ENCODE results near the gene OR10AD1.
"Not testable (repeated sequence)": the region's sequence is repeated elsewhere in the genome, so short reads cannot be mapped to it uniquely, and the experiment has no call there.

The OR10AD1 gene, protein sequence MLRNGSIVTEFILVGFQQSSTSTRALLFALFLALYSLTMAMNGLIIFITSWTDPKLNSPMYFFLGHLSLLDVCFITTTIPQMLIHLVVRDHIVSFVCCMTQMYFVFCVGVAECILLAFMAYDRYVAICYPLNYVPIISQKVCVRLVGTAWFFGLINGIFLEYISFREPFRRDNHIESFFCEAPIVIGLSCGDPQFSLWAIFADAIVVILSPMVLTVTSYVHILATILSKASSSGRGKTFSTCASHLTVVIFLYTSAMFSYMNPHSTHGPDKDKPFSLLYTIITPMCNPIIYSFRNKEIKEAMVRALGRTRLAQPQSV

DNA sequence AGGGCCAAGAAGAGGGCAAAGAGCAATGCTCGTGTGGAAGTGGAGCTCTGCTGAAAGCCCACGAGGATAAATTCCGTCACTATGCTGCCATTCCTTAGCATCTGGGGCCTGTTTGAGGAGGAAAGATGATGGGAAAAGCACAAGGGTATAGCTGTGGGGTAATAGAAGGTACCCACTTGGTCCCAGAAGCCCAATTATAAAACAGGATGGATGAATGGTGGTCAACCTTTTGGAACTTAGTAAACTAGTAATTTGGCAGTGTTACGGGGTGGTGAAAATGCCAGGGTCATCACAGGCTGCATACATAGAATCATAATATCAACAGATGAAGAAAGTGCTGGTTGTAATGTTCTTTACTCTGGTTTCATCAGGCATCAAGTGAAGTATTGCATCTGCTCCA lies at the start of gene OR10AD1:
Gene OR10AD1 (minus strand): TSS at position 101 of the 400 bp plus-strand sequence. CDS start 0 bp downstream, at position 101.
- no peak for DNase-seq (ENCODE audit: low spot score)

DNA sequence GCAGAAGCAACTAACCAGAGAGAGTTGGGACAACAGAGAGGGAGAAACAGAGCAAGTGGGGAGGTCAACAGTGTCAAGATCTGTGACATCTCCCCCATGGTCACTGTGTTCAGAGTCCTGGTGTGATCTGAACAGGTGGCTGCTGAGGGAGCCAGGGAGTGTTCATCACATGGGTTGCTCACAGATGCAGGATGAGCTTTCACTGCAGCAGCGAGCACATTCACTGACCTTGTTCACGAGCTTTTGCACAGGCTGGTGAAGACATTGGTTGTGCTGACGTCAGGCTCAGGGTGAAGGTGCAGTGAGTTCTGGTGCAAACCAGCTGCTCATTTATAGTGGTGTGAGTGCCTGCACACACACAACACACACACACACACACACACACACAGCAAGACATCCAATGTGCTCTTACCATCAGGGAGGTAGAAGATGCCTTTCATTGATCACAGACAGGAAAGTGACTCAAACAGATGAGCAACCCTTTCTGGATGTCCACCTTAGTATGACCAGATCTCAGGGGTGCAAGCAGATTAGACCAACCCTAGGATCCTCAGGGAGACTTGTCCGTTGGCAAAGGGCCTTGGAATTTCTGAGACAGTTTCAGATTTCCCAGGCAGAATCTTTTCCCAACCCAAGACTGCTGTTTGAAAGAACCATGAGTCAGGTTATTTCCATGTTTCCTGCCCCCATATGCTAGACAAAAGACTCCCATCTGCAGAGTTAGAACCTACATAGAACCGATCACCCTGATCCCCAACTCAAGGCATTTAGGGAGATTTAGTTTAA lies 44.3 kb upstream of the OR10AD1 start:
- DNase-seq (ENCODE audit: low spot score) = no peak

DNA sequence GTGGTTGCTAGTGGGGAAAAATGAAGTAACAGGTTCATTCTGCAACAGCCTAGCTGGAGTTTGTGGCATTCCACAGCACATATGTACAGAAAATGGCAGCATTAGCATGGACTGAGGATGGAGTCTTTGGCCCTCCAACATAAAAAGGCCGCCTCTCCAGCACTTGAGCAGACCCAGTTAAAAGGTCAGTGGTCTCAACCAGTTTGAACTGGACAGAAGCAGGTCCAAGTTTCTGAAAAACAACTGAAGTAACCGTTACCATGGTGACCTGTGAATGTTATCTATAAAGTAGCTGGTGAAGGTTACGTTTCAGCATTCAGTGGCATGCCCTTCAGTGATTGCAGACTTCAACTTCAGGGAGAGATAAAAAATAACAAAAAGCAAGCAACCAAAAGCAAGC lies 34.1 kb upstream of the OR10AD1 start:
- no peak for DNase-seq (ENCODE audit: low spot score)

DNA sequence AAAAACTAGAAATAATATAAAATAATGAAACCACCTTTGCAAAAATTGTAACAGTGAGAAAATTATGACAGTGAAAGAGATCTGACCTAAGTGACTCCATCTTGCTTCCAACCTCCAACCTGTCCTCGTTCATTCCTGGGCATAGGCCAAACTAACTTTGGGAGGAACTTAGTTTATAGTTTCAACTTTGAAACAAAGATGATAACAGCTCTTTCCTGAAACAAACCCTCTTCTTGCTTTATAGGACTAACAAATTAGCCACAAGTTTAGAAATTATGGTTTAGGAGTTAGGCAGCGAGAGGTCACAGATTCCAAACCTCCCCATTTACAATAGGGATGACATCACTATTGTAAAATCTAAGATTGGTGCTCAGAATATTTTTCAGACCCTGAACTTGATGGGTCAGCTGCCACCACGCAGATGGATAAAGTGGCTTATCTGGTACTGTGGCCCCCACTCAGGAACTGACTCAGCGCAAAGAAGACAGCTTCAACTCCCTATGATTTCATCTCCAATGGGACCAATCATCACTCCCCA lies 32.8 kb upstream of the OR10AD1 start:
- DNase-seq (ENCODE audit: low spot score) = no peak

DNA sequence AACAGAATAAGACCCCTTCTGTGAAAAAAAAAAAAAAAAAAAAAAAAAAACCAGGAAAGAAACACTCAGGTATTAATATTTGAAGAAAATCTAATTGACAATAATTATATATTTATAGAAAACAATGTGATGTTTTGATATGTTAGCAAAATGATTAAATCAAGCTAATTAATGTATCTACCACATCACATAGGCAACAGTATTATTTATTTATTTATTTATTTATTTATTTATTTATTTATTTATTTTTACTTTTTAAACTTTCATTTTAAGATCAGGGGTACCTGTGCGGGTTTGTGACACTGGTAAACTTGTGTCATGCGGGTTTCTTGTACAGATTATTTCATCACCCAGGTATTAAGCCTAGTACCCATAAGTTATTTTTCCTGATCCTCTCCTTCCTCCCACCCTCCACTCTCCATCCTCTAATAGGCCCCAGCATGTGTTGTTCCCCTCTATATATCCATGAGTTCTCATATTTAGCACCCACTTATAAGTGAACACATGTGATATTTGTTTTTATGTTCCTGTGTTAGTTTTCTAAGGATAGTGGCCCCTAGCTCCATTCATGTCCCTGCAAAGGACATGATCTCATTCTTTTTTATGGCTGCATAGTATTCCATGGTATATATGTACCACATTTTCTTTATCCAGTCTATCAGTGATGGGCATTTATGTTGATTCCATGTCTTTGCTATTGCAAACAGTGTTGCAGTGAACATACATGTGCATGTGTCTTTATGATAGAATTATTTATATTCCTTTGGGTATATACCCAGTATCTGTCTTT lies 28.3 kb upstream of the OR10AD1 start:
- not testable (repeated sequence) for DNase-seq (ENCODE audit: low spot score)

DNA sequence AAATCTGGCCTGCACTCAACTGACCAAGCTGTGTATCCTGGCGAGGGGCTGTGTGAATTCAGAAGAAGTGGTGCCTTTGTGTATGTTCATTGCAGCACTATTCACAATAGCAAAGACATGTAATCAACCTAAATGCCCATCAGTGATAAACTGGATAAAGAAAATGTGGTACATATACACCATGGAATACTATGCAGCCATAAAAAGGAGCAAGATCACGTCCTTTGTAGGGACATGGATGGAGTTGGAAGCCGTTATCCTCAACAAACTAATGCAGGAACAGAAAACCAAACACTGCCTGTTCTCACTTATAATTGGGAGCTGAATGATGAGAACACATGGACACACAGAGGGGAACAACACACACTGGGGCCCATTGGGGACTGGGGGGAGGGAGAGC lies 21.4 kb upstream of the OR10AD1 start:
- not testable (repeated sequence) for DNase-seq (ENCODE audit: low spot score)

DNA sequence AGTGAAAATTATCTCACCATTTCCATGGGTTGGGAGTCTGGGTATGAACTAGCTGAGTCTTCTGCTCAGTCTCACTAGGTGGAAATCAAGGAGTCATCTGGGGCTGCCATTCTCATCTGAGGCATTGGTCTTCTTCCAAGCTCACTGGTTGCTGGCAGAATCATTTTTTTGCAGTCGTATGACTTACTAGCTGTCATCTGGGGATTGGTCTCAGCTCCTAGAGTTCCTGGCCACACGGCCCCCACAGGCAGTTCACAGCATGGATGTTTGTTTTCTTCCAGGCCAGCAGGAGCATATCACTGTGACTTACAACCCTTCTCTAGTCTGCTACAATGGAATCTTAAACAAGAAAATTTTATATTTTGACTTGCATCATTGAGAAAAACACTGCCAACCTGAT lies 18.6 kb upstream of the OR10AD1 start:
- no peak for DNase-seq (ENCODE audit: low spot score)

DNA sequence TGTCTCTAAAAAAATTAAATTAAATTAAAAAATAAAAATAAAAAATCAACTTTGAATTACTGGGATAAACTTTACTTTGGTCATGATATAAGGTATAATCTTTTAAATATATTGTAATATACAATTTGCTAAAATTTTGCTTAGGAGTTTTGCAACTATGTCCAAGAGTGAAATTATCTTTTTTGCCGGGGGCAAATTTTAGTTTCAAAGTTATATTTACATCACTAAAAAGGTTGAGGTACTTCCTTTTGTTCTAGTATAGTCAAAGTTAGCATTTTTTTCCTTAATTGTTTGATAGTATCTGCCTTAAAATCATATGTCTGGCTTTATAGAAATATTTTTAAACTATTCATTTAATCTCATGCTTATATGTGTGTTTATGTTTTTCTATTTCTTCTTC lies 17.6 kb upstream of the OR10AD1 start:
- DNase-seq (ENCODE audit: low spot score) = no peak

DNA sequence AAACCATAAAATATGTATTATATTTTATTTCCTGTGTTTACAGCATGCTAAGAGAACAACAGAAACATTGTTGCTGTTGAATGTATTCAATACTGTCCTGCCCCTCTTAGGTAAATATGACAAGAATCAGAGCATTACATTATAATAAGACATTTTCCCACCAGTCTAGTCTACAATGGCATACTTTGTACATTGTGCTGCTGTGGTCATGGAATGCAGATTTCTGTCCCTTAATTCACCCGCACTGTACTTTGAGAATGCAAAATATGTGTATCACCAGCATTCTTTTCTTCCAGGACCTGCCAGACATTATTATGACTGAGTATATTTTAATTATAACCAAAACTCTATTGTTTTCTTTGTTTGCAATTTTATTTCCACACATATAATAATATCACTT lies 16.5 kb upstream of the OR10AD1 start:
- DNase-seq (ENCODE audit: low spot score) = no peak

DNA sequence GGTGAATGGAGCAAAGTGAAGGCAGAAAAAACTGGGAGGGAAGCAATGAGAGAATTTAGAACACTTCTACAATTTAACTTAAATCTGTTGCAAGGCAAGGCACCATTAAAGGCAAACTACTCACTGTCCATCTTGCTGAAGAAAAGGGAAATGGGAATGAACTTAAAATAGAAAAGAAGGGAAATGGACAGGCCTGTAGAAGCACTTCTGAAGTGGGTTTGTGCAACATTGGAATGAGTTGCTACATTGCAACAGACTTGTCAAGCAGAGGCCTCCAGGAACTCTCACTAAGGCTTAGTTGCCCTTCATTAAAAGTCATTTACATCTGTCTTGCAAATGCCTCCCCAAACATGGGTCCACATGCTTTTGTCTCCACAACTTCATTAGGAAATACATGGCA lies 13.7 kb upstream of the OR10AD1 start:
- DNase-seq (ENCODE audit: low spot score) = no peak

DNA sequence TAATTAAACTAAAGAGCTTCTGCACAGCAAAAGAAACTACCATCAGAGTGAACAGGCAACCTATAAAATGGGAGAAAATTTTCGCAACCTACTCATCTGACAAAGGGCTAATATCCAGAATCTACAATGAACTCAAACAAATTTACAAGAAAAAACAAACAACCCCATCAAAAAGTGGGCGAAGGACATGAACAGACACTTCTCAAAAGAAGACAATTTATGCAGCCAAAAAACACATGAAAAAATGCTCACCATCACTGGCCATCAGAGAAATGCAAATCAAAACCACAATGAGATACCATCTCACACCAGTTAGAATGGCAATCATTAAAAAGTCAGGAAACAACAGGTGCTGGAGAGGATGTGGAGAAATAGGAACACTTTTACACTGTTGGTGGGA lies 6.4 kb upstream of the OR10AD1 start:
- DNase-seq (ENCODE audit: low spot score) = not testable (repeated sequence)

DNA sequence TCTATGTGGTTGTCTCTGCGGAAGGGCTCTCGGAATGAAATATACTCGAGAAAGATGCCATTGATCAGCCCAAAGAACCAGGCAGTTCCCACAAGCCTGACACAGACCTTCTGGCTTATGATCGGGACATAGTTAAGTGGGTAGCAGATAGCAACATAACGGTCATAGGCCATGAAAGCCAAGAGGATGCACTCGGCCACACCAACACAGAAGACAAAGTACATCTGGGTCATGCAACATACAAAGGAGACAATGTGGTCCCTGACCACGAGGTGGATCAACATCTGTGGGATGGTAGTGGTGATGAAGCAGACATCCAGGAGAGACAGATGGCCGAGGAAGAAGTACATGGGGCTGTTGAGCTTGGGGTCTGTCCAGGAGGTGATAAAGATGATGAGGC lies 326 bp downstream of the OR10AD1 start:
- no peak for DNase-seq (ENCODE audit: low spot score)

DNA sequence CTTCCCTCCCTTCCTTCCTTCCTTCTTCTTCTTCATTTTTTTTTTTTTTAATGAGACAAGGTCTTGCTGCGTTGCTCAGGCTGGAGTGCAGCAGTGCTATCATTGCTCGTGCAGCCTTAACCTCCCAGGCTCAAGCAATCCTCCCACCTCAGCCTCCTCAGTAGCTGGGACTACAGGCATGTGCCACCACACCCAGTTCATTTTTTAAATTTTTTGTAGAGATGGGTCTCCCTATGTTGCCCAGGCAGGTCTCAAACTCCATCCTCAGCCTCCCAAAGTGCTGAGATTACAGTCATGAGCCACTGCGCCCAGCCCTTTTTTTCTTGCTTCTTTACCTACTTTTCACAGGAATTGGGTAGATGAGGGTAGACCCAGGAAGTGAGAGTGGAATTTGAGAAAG lies 1.6 kb downstream of the OR10AD1 start:
- DNase-seq (ENCODE audit: low spot score) = no peak

DNA sequence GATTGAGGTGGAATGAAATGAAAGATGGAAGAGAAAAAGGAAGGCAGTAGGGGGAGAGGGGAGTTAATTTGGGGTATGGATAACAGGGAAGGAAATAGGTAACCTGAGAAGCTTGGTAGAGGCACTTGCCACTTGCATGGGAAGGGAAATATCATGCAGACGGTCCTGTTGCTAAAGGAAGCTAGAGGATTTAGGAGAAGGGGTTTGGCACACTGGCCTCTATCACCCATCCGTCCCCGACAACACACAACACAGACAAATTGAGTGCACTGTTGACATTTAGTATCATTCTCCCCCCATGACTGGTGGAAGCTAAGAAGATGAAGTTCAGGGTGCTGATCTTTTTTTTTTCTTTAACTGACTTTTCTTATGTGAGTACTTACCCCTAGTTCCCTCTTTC lies 2.0 kb downstream of the OR10AD1 start:
- DNase-seq (ENCODE audit: low spot score) = no peak

DNA sequence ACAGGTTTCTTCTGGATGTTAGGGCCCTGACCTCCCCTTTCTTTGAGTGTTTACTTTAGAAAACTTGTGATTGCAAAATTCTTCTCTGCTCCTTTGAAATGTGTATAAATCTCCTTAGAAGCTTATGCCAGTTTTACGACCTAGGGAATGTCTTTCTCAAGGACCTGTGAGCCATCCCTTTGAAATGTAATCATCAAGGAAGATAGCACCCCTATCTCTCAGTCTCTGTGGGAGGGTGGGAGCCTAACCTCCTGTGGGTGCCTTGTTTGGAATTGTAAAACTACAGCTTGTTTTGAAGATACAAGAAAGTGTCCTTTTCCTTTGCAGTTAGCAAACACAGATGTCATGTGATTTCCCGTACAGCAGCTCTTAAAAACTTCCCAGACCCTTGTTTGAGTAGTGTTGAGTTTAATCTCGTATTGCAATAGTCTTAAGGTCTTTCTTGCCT lies 3.3 kb downstream of the OR10AD1 start:
- no peak for DNase-seq (ENCODE audit: low spot score)

DNA sequence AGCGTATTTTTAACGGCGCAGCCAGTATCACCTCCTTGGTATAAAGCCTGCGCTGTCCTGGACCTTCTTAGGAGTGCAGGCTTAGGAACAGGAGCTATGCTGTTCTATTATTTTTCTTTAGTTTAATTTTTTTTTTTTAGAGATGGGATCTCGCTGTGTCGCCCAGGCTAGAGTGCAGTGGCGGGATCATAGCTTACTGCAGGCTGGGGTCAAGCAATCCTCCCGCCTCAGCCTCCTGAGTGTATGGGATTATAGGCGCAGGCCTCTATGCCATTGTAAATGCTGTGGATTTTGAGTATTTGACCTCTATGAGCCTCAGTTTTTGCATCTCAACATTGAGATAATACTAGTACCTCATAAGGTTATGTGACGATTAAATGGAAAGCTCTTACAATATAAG lies 4.1 kb downstream of the OR10AD1 start:
- no peak for DNase-seq (ENCODE audit: low spot score)

DNA sequence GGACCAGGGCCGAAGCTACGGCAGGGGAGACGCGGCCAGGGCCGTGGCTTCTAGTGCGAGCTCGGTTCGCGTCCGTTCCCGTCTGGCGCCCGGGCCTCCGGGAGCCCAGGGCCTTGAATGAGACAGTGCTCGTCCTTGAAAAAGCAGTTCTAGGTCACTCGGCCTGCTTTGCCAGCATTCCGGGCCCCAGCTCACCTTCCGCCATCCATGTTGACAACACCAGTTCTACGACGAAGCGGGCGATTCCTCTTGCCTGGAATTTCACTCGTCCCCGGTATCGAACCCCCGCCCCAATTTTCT lies 4.5 kb downstream of the OR10AD1 start:
- no peak for DNase-seq (ENCODE audit: low spot score)

DNA sequence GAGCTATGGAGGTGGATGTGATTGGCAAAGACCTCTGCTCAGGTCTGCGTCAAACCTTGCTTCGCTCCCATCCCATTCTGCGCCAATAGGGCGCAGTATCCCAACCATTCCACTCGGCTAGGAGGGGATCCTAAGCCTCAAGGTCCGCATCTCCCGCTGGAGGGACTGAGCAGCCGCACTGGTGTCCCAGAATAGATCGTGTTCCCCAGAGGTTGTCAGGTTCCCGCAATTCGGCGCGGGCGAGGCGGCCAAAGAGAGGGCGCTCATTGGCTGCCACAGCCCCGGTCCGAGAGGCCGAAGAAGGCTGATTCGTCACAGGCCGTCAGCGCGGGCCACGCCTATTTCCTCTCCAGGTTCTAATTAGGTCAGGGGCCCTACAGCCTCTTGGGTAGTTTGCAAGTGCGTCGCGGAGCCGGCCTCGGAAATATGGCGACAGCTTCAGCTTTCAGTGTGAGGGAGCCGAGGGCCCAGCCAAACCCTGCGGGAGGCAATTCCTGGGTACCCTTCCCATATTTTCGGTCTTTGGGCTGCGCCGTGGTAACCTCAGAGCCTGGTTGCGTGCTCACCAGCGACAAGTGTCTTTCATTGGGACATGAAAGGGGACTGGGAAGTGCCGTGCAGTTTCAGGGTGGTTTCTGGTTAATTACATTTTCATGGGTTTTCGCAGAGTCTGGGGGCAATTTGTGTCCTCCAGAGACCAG lies 5.0 kb downstream of the OR10AD1 start:
- no peak for DNase-seq (ENCODE audit: low spot score)

DNA sequence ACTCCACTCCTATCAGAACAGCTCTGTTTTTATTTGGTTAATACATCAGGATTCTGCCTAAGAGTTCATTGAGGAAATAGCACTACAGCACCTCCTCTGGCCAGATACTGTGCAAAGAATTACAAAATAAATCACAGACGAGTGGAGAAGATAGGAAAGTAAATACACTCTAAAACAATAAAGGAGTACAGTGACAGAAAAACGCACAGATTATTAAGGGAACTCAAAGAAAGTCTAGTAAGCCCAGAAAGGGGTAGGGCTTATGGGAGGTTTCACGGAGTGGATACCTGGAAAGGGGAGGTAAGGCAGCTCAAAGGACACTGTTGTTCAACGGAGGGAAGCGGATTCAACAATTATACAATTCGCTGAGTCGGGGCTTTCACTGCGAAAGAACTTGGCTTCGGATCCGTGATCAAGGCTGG lies 5.5 kb downstream of the OR10AD1 start:
- no peak for DNase-seq (ENCODE audit: low spot score)

DNA sequence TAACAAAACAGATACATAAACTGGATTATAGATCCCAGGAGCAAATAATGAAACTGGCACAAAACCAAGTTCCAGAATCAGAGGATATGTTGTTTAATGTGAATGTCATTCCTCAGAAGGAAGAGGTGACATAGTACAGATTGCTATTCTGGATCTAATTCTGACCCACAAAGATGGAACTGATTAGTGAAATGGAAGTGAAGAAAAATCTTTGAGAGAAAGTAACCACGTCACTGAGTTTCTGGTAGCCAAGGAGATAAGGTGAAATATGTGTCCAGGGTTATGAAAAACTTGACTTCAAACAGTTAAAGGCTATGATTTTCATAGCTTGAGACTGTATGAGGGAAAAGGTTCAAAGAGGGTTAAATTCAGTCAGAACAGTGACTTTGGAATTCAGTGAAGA lies 8.3 kb downstream of the OR10AD1 start:
- no peak for DNase-seq (ENCODE audit: low spot score)

DNA sequence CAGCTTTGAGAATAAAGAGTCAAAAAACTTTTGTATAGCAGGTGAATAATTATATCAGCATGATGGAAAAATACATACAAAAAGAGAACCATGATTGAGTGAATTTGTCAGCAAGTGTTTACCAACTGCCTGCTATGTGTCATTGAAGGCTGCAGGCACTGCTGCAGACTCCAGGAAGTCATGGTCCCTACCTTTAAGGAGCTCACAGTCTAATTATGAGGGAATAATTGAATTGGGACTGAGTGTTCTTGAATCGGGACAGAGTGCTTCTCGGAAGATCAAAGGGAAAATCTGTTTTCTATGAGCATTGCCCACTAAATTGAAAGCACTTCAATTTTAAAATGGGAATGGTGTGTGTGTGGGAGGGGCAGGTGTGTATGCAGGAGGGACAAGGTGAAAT lies 9.5 kb downstream of the OR10AD1 start:
- no peak for DNase-seq (ENCODE audit: low spot score)

DNA sequence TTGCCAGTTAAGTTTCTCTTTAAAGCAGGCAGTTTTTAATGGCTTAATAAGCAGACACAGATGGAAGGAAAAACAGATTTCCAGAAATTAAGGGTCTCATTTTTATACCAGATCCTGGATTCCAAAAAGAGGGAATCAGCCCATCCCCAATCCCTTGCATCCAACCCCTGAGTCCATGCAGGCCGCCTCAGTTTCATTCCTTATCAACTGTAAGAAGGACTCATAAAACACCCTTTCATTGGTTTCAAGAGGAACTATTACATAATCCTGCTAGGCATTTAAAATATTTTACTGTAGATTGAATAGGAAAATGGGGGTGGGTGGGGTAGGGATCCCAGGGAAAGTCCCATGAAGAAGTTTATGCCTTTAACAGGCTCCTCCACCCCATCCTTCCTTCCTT lies 10.2 kb downstream of the OR10AD1 start:
- DNase-seq (ENCODE audit: low spot score) = no peak

All from HuH-7 (cell line).